IMR-90 (cell line): ENCODE results near the gene INPP5A.

Experiments
- FOS ChIP-seq: fragments of 150-350 bp; IDR thresholded peaks from 2 replicates; pipeline ENCODE4 v1.6.1; 2016; ENCODE audit warnings: low read depth, low read length
- NFE2L2 ChIP-seq: fragments of 150-350 bp; IDR thresholded peaks from 2 replicates; pipeline ENCODE4 v1.6.1; 2016; ENCODE audit warnings: low read depth, mild to moderate bottlenecking, low read length
- POLR2A ChIP-seq: IDR thresholded peaks from 2 replicates; pipeline ENCODE4 v1.6.1; 2012; ENCODE audit warnings: mild to moderate bottlenecking, low read depth, low read length

DNA sequence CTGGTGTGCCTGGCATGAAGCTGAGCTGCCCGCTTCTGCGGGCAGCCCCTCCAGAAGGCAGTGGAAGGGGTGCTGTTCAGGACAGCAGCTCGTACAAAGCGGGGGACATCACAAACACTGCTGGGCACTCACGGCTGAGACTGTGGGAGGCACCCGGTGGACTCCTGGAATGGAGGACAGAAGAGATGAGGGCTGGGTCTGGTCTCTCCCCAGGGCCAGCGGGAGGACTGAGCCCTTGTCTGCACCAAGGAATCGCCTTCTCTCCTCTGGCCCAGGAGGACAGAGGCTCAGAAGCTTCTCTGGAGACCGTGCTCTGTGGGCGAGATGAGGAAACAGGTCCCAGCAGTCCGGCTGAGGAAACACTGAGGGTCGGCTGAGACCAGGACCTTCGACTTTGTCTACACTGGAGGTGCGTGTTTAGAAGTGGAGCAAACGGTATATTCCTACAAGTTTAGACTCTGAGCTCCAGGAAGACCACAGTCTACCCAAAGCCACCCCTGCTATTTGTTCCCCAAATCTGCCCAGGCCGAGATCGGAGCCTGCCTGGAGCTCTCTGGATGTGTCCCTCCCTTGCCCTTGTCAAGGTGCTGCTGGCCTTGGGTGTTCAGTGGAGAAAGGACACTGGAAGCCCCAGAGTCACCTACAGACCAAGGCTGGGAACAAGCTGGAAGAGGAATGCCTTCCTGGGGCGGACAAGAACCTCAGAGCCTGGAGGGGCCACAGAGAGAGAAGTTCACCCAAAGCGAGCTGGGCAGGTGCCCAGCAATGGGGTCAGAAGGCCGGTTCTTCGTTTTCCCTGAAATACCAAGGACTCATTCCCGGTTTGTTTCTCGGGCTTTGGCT is 12.9 kb upstream of the INPP5A start:
- TF ChIP-seq POLR2A (no peak), NFE2L2 (no peak), FOS (no peak)
